K562 (cell line): ENCODE data around the gene LRRC39. TPM values are rescaled to one million over a fixed set of nuclear protein-coding genes. Genes with fewer than 3 reads are reported as not detected.

Source experiments
- BMI1 ChIP-seq: fragments of 150-350 bp; IDR thresholded peaks from 2 replicates; pipeline ENCODE4 v1.6.1; 2014; ENCODE audit warnings: low read length
- DIDO1 ChIP-seq: fragments of 450-650 bp; IDR thresholded peaks from 2 replicates; pipeline ENCODE4 v1.6.1; 2016; ENCODE audit warnings: low read depth, missing biosample characterization, missing genetic modification characterization
- ELK1 ChIP-seq: sonication (generic); formaldehyde crosslinking; IDR thresholded peaks from 2 replicates; pipeline ENCODE4 v1.8.1; 2022; ENCODE audit warnings: missing genetic modification reagents
- HIVEP1 ChIP-seq: fragments of 250-450 bp; sonication (Bioruptor Pico); IDR thresholded peaks from 2 replicates; pipeline ENCODE4 v1.4.0; 2020; ENCODE audit warnings: mild to moderate bottlenecking
- MTF1 ChIP-seq: fragments of 250-450 bp; sonication (Bioruptor Pico); IDR thresholded peaks from 2 replicates; pipeline ENCODE4 v1.9.0; 2021; ENCODE audit warnings: moderate library complexity, mild to moderate bottlenecking, inconsistent platforms, borderline replicate concordance
- OTX1 ChIP-seq: fragments of 450-650 bp; formaldehyde crosslinking; IDR thresholded peaks from 2 replicates; pipeline ENCODE4 v1.4.0; 2022; ENCODE audit warnings: mild to moderate bottlenecking
- PHTF2 ChIP-seq: fragments of 250-450 bp; sonication (Bioruptor Pico); IDR thresholded peaks from 2 replicates; pipeline ENCODE4 v1.5.0; 2021; ENCODE audit warnings: mild to moderate bottlenecking
- POLR2A ChIP-seq: fragments of 450-650 bp; conservative IDR thresholded peaks from 2 replicates; pipeline ENCODE4 v1.6.1; 2016
- REST ChIP-seq, 2 experiments: fragments of 450-650 bp; formaldehyde crosslinking in 1 of 2; IDR thresholded peaks; 2 replicates each; pipeline versions ENCODE4 v1.4.0 to v1.6.1; 2014 to 2020; ENCODE audit warnings: mild to moderate bottlenecking in 2 of 2, borderline replicate concordance in 1 of 2, low read depth in 1 of 2
- SRSF7 ChIP-seq: fragments of 200-400 bp; formaldehyde crosslinking; optimal IDR thresholded peaks from 2 replicates; pipeline ENCODE3; 2017; ENCODE audit warnings: mild to moderate bottlenecking, low read depth, low read length
- STAG1 ChIP-seq: sonication (generic); formaldehyde crosslinking; IDR thresholded peaks from 2 replicates; pipeline ENCODE4 v1.5.0; 2020; ENCODE audit warnings: missing genetic modification reagents, borderline replicate concordance
- STAT5A ChIP-seq: IDR thresholded peaks from 2 replicates; pipeline ENCODE4 v1.6.1; 2012; ENCODE audit warnings: low read length, inconsistent platforms, borderline replicate concordance
- THRAP3 ChIP-seq: fragments of 450-650 bp; IDR thresholded peaks from 2 replicates; pipeline ENCODE4 v1.6.1; 2016; ENCODE audit warnings: mild to moderate bottlenecking, inconsistent platforms, borderline replicate concordance
- ZBTB33 ChIP-seq: sonication (generic); formaldehyde crosslinking; IDR thresholded peaks from 2 replicates; pipeline ENCODE4 v1.8.1; 2023; ENCODE audit warnings: mild to moderate bottlenecking, missing genetic modification reagents
- ZNF140 ChIP-seq: fragments of 250-450 bp; sonication (Bioruptor Pico); IDR thresholded peaks from 2 replicates; pipeline ENCODE4 v1.8.0; 2021; ENCODE audit warnings: moderate library complexity, mild to moderate bottlenecking, inconsistent platforms
- ZNF232 ChIP-seq: sonication (generic); formaldehyde crosslinking; IDR thresholded peaks from 2 replicates; pipeline ENCODE4 v1.8.0; 2022; ENCODE audit warnings: mild to moderate bottlenecking, missing genetic modification reagents
- ZNF408 ChIP-seq: fragments of 250-450 bp; sonication (Bioruptor Pico); IDR thresholded peaks from 2 replicates; pipeline ENCODE4 v1.4.0; 2020; ENCODE audit warnings: low read depth, mild to moderate bottlenecking, moderate library complexity
- polyA plus RNA-seq, 8 experiments: library from polyadenylated mRNA; depleted of rRNA in 4 of 8; stranded (reverse) in 5 of 8; unstranded in 3 of 8; fragments of >200 nt; fragmentation: Nextera tagmentation in 2 of 8; fragmentation: Illumina TruSeq in 1 of 8; extraction: Ambion mirVana in 2 of 8; extraction: Trizol in 1 of 8; gene quantifications; 2 replicates each; pipeline versions ENCODE4 v1.2.1 to v1.2.3, GENCODE V29; 2011 to 2014; ENCODE audit warnings: inconsistent platforms in 1 of 8, missing spikeins in 1 of 8
- total RNA-seq, 7 experiments: library from RNA; depleted of rRNA in 6 of 7; stranded (reverse); fragments of >200 nt in 6 of 7; fragmentation: Illumina TruSeq in 2 of 7; extraction: Trizol in 2 of 7; gene quantifications; 2 replicates each; pipeline versions ENCODE4 v1.2.1 to v1.2.3, GENCODE V29; 2011 to 2021; ENCODE audit warnings: low replicate concordance in 1 of 7

Gene LRRC39
- total and polyA plus RNA-seq, 9 of the 15 experiments (the other 6 are each of a cell fraction or from before 2014, with no cell fraction given): 1.00 to 3.1 (median 1.3) TPM

GRCh38 chr1:100132566-100133477 lies 45.2 kb downstream of the LRRC39 start, which contains the start of the genes SASS6 and TRMT13 (continued):
- peak; percentile 54; the same call in 1 of the 2 replicates for TF ChIP-seq OTX1 (CRISPR knock-in tag)
- peak; percentile 14 for TF ChIP-seq REST (IDR thresholded peaks at IDR 0.05; ENCODE audit: borderline replicate concordance)
- TF ChIP-seq REST (CRISPR knock-in tag; IDR thresholded peaks at IDR 0.05; ENCODE audit: low read depth): 0 out of 2 replicates have a peak, but pooled peaks have one; percentile 45
- no peak for TF ChIP-seq STAG1 (CRISPR knock-in tag)
- peak; percentile 84 for TF ChIP-seq POLR2A
- TF ChIP-seq STAT5A: peak; percentile 60; the same call in 1 of the 2 replicates
- no peak for TF ChIP-seq SRSF7
- TF ChIP-seq PHTF2 (CRISPR knock-in tag): no peak
- TF ChIP-seq ELK1: no peak
- no peak for TF ChIP-seq MTF1 (CRISPR knock-in tag)
- TF ChIP-seq BMI1: no peak
- no peak for TF ChIP-seq ZNF232 (CRISPR knock-in tag)
- TF ChIP-seq THRAP3: no peak
- no peak for TF ChIP-seq ZNF408 (CRISPR knock-in tag)
- no peak for TF ChIP-seq HIVEP1 (CRISPR knock-in tag)
- no peak for TF ChIP-seq ZNF140 (CRISPR knock-in tag)
- no peak for TF ChIP-seq ZBTB33 (CRISPR knock-in tag)
- 0 out of 2 replicates have a peak, but pooled peaks have one; percentile 75 for TF ChIP-seq DIDO1
